Activated CD4-positive, alpha-beta T cell treated with anti-CD3 and anti-CD28 coated beads for 36 hours (primary cell): ENCODE results near the gene PCED1B. TPM values are rescaled to one million over a fixed set of nuclear protein-coding genes. Genes with fewer than 3 reads are reported as not detected.
"Not testable (repeated sequence)": the region's sequence is repeated elsewhere in the genome, so short reads cannot be mapped to it uniquely, and the experiment has no call there.

ENCODE experiments used
- ATAC-seq: fragments of 200-7000 bp; cut with Tn5 transposase; one replicate; pipeline ENCODE4 v1.10.0; 2021; ENCODE audit warnings: mild to moderate bottlenecking, moderate library complexity
- CTCF ChIA-PET: fragments of 350-600 bp; sonication (Branson Sonifier 250); formaldehyde crosslinking; loops from one replicate; lab custom pipeline; 2021; ENCODE audit warnings: antibody characterized with exemption; lab: Charles Lee
- POLR2A ChIA-PET: fragments of 350-600 bp; sonication (Branson Sonifier 250); formaldehyde crosslinking; loops from one replicate; lab custom pipeline; 2021; ENCODE audit warnings: antibody characterized with exemption, inconsistent platforms; lab: Charles Lee
- DNase-seq: peaks from one replicate; pipeline ENCODE4 v3.0.0-alpha.2; 2020
- H3K27ac Mint-ChIP-seq: one replicate; pipeline ENCODE4 v1.8.0; 2021; ENCODE audit warnings: mixed read lengths
- H3K27me3 Mint-ChIP-seq: one replicate; pipeline ENCODE4 v1.8.0; 2021; ENCODE audit warnings: mixed read lengths
- H3K36me3 Mint-ChIP-seq: one replicate; pipeline ENCODE4 v1.8.0; 2021; ENCODE audit warnings: low read depth, mixed read lengths
- H3K4me1 Mint-ChIP-seq: one replicate; pipeline ENCODE4 v1.8.0; 2021; ENCODE audit warnings: mixed read lengths
- H3K4me3 Mint-ChIP-seq: one replicate; pipeline ENCODE4 v1.8.0; 2021; ENCODE audit warnings: mild to moderate bottlenecking, moderate library complexity, mixed read lengths
- H3K9me3 Mint-ChIP-seq: one replicate; pipeline ENCODE4 v1.8.0; 2021; ENCODE audit warnings: low read depth, mixed read lengths
- intact Hi-C, 2 experiments: fragments of 100-400 bp; cut with DNase I in 1 of 2; cut with micrococcal nuclease in 1 of 2; formaldehyde crosslinking; loops; one replicate each; pipeline versions ENCODE4 v1.14.2 to v1.15.1; 2022 to 2024; cut with DNase I, micrococcal nuclease
- total RNA-seq, 2 experiments: library from RNA; stranded (reverse); gene quantifications; one replicate each; pipeline ENCODE4 v1.2.3, GENCODE V29; 2021

PCED1B gene
- total RNA-seq, 2 experiments from 2014 or later, result 76.3 to 82.3 TPM

DNA sequence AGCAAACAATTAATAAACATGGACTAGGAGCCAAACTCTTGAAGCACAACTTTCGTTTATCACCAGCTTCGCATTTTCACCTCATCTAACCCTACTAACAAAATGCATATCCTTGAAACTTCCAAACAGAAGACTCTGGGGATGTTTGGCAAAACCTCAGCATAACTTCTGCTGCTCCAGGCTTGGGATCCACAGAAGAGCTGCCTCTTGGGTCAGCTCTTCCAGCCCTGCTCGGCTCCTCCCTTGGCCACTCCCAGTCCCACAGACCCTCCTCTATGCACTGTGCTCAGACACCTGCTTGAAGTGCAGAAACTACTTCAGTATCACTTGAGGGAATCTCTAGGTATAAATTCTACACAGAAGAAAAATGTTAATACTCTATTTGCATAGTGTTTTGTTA lies 110.3 kb downstream of the PCED1B start:
- ChIA-PET CTCF (interaction anchor here (1.0 to 1.6 kb wide), 2 partner anchors 13 to 119 kb away, joined by 3 to 5 read pairs; no protein-coding TSS in a partner anchor), POLR2A (interaction anchor here (0.7 to 1.3 kb wide), 2 partner anchors 27 to 189 kb away, joined by 3 read pairs; no protein-coding TSS in a partner anchor)
- Mint-ChIP-seq H3K36me3 (peaks cover 33% of the 10 kb centered on the region), H3K4me1 (peaks cover 81% of the 10 kb centered on the region), H3K9me3 (no peaks in the 10 kb centered on the region), H3K27me3 (no peaks in the 10 kb centered on the region), H3K4me3 (no peak overlapping the region), H3K27ac (peak overlapping the region; percentile 79)
- DNase-seq, result no peak
- ATAC-seq, result no peak
- intact Hi-C loops, result loop anchor here in 1 of 2 experiments (5.0 kb wide), 1 partner anchor 157 kb away; no protein-coding TSS in a partner anchor

DNA sequence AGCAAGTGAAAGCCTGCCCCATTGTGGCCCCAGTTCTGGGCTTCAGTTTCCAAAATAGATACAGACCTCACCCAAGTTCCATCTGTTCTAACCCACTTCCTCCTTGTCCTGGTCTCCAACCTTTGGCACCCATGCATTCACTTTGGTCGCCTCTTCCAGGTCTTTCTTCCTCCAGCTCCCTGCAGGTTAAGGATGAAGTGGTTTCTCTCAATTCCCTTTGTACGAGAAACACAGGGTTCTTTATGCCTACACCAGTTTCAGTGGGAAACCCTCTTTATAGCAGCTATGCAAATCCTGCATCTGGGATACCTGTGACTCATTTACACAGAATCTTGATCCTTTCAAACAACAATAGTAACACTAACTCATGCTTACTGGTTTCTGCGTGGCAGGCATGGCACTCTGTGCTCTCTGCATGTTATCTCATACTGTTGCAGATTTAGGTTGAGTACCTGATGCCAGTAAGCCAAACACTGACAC lies 110.9 kb downstream of the PCED1B start:
- H3K4me3 Mint-ChIP-seq, result peak overlapping the region; percentile 26
- intact Hi-C loops, result loop anchor here in 1 of 2 experiments (5.0 kb wide), 1 partner anchor 158 kb away; no protein-coding TSS in a partner anchor
- H3K27ac Mint-ChIP-seq, result peak overlapping the region; percentile 79
- ChIA-PET POLR2A (interaction anchor here (0.7 to 1.3 kb wide), 3 partner anchors 26 to 197 kb away, joined by 3 read pairs; no protein-coding TSS in a partner anchor), CTCF (interaction anchor here (0.6 to 1.9 kb wide), 4 partner anchors 14 to 208 kb away, joined by 3 to 9 read pairs (median 4); no protein-coding TSS in a partner anchor)
- no peaks in the 10 kb centered on the region for H3K27me3 Mint-ChIP-seq
- H3K36me3 Mint-ChIP-seq, result peaks cover 33% of the 10 kb centered on the region
- H3K4me1 Mint-ChIP-seq, result peaks cover 82% of the 10 kb centered on the region
- ATAC-seq (peak; percentile 84), DNase-seq (peak; percentile 57)
- no peaks in the 10 kb centered on the region for H3K9me3 Mint-ChIP-seq

DNA sequence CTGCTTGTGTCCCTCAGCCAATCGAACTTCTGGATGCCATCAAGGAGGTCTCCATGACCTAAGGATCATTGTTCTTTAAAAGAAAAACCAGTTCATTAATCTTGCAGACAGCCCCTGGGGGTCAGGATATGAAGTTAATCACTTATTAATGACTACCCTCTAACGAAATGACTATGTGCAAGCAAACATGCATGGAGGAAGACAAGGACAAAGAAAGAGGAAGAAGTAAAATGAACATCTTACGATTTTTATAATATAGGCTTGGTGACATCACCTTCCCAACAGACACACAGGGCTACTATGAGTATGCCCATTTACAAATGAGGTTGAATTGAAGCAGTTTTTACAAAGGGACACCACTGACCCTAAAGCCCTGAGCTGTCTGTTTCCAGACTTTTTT lies 111.5 kb downstream of the PCED1B start:
- peak overlapping the region; percentile 26 for H3K4me3 Mint-ChIP-seq
- ATAC-seq, result peak; percentile 14

DNA sequence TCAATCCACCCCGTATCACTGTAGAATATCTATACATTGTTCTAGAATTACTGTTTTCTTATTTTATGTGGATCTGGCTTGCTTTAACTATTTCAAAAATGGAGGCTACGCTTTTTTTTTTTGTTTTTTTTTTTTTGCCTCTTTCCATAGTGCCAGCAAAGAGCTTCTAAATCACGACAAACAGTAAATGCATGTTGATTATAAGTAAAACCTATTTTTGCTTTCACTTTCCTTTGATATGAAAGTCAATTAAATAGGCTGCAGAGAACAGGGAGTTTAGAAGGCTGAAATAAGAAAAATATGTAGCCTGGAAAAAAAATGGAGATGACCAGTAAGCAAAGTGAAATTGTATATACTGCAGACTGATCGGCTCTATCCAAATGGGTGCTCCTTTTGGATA lies 112.6 kb downstream of the PCED1B start:
- intact Hi-C loops, result loop anchor here (1.0 to 5.0 kb wide), 2 partner anchors 14 to 160 kb away; no protein-coding TSS in a partner anchor
- Mint-ChIP-seq H3K4me3 (peak overlapping the region; percentile 30), H3K27ac (peak overlapping the region; percentile 79), H3K27me3 (no peaks in the 10 kb centered on the region), H3K9me3 (no peaks in the 10 kb centered on the region), H3K36me3 (peaks cover 32% of the 10 kb centered on the region), H3K4me1 (peaks cover 80% of the 10 kb centered on the region)
- ChIA-PET POLR2A (interaction anchor here (0.6 to 1.0 kb wide), 4 partner anchors 13 to 246 kb away, joined by 3 to 6 read pairs (median 4); no protein-coding TSS in a partner anchor), CTCF (interaction anchor here (0.7 to 2.1 kb wide), 12 partner anchors 9 to 576 kb away, joined by 3 to 9 read pairs (median 4); no protein-coding TSS in a partner anchor)
- DNase-seq (no peak), ATAC-seq (no peak)

More for the DNA sequence above, 111.5 kb downstream of the PCED1B start:
- Mint-ChIP-seq H3K27ac (peak overlapping the region; percentile 79), H3K27me3 (no peaks in the 10 kb centered on the region), H3K4me1 (peaks cover 87% of the 10 kb centered on the region), H3K9me3 (no peaks in the 10 kb centered on the region), H3K36me3 (peaks cover 33% of the 10 kb centered on the region)
- POLR2A ChIA-PET, result interaction anchor here (0.6 to 1.3 kb wide), 3 partner anchors 25 to 225 kb away, joined by 3 read pairs; no protein-coding TSS in a partner anchor
- no peak for DNase-seq
- CTCF ChIA-PET, result interaction anchor here (0.6 to 1.9 kb wide), 6 partner anchors 15 to 207 kb away, joined by 3 to 9 read pairs (median 3); no protein-coding TSS in a partner anchor
- intact Hi-C loops, result loop anchor here in 1 of 2 experiments (5.0 kb wide), 1 partner anchor 159 kb away; no protein-coding TSS in a partner anchor

DNA sequence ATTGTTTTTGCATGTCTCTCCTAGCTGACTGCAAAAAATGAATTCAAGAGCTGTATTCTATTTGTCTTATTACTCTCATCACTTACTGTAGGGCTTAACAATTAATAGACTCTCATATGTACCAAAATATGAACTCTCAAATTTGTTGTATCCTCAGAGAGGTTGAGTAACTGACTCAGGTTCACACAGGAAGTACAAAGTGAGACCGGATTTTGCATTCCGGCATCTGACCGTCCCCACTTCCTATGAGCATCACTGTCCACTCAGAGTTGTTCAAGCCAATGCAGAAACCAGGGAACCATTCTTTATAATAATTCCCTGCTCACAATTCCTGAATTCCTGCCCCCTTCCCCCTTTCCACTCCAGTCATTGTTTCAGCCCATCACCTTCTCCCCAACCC lies 113.6 kb downstream of the PCED1B start:
- ChIA-PET CTCF (interaction anchor here (0.5 to 2.1 kb wide), 9 partner anchors 8 to 539 kb away, joined by 3 to 6 read pairs (median 4); no protein-coding TSS in a partner anchor), POLR2A (interaction anchor here (1.5 kb wide), 1 partner anchor 19 kb away, joined by 4 read pairs; no protein-coding TSS in a partner anchor)
- Mint-ChIP-seq H3K27me3 (no peaks in the 10 kb centered on the region), H3K4me3 (peak overlapping the region; percentile 43), H3K4me1 (peaks cover 77% of the 10 kb centered on the region), H3K36me3 (peaks cover 30% of the 10 kb centered on the region), H3K27ac (peak overlapping the region; percentile 91), H3K9me3 (no peaks in the 10 kb centered on the region)
- DNase-seq (peak; percentile 30), ATAC-seq (peak; percentile 31)
- intact Hi-C loops, result loop anchor here in 1 of 2 experiments (1.0 to 5.0 kb wide), 2 partner anchors 115 to 161 kb away; no protein-coding TSS in a partner anchor

DNA sequence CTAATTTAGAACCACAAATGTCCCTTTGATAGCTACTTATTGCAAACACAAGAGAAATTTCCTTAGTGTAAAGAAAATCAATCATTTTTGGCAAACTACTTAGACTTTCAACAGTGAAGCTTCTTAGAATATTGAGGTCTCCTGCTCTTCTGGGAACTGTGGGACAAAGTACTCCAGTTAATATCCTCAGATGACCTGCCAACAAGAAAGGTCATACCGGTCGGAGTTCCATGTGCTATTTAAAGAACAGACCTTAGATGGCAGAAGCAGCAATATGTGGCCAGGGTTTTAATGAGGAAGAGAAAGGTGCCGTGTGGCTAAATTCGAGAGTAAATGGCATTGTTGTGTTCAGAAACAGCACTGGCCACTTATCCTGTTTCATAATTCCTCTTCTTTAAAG lies 115.1 kb downstream of the PCED1B start:
- no peaks in the 10 kb centered on the region for H3K9me3 Mint-ChIP-seq
- H3K27ac Mint-ChIP-seq, result no peak overlapping the region
- no peak for DNase-seq
- ChIA-PET POLR2A (interaction anchor here (0.6 to 1.5 kb wide), 2 partner anchors 18 to 162 kb away, joined by 4 read pairs; no protein-coding TSS in a partner anchor), CTCF (interaction anchor here (0.8 to 1.9 kb wide), 5 partner anchors 13 to 126 kb away, joined by 3 to 8 read pairs (median 3); no protein-coding TSS in a partner anchor)
- intact Hi-C loops, result loop anchor here in 1 of 2 experiments (5.0 kb wide), 1 partner anchor 162 kb away; no protein-coding TSS in a partner anchor
- H3K27me3 Mint-ChIP-seq, result no peaks in the 10 kb centered on the region
- ATAC-seq, result no peak
- H3K4me1 Mint-ChIP-seq, result peaks cover 72% of the 10 kb centered on the region
- no peak overlapping the region for H3K4me3 Mint-ChIP-seq
- H3K36me3 Mint-ChIP-seq, result peaks cover 27% of the 10 kb centered on the region

DNA sequence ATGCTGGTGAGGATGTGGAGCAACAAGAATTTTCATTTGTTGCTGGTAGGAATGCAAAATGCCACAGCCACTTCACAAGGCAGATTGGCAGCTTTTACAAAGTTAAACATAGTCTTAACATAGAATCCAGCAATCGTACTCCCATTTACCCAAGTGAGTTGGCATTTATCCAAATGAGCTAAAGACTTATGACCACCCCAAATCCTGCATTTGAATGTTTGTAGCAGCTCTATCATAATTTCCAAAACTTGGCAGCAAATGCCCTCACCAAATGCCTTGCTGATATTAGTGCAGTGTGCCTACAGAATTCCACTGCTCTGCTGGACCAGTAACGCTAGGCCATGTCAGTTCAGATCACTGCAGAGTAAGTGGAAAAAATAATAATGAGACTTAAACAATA lies 121.0 kb downstream of the PCED1B start:
- no peak overlapping the region for H3K4me3 Mint-ChIP-seq
- H3K36me3 Mint-ChIP-seq, result peaks cover 50% of the 10 kb centered on the region
- ChIA-PET POLR2A (no interaction called here), CTCF (no interaction called here)
- peak overlapping the region; percentile 11 for H3K27ac Mint-ChIP-seq
- no peak for ATAC-seq
- H3K4me1 Mint-ChIP-seq, result peaks cover 53% of the 10 kb centered on the region
- H3K9me3 Mint-ChIP-seq, result no peaks in the 10 kb centered on the region
- intact Hi-C loops, result no loop called here
- no peak for DNase-seq
- H3K27me3 Mint-ChIP-seq, result no peaks in the 10 kb centered on the region

DNA sequence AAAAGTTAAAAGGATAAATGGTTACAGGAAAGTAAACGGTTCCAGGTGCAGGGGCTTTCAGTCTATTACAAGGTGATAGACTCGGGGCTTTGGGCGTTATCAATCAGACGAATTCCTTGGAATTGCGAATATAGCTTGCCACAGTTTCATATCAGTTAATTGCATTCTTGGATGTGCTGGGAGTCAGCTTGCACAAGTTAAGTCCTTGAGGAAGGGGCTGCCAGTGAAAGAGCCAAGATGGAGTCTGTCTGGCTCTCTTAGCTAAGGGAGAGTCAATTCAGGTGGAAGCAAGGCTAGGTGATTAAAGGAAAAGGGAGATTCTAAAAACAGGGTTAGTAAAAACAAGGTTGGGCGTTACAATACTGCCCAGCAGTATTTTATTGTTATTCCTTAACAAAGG lies 121.8 kb downstream of the PCED1B start:
- ChIA-PET POLR2A (interaction anchor here (0.6 to 1.0 kb wide), 2 partner anchors 17 to 28 kb away, joined by 3 to 5 read pairs; no protein-coding TSS in a partner anchor), CTCF (interaction anchor here (0.6 to 1.7 kb wide), 3 partner anchors 9 to 18 kb away, joined by 3 to 5 read pairs (median 3); no protein-coding TSS in a partner anchor)
- DNase-seq, H3K4me3 Mint-ChIP-seq, H3K9me3 Mint-ChIP-seq, intact Hi-C loops, H3K27me3 Mint-ChIP-seq, ATAC-seq: not testable (repeated sequence)
- H3K4me1 Mint-ChIP-seq, result peaks cover 57% of the 10 kb centered on the region
- H3K36me3 Mint-ChIP-seq, result peaks cover 58% of the 10 kb centered on the region
- H3K27ac Mint-ChIP-seq, result peak overlapping the region; percentile 55

DNA sequence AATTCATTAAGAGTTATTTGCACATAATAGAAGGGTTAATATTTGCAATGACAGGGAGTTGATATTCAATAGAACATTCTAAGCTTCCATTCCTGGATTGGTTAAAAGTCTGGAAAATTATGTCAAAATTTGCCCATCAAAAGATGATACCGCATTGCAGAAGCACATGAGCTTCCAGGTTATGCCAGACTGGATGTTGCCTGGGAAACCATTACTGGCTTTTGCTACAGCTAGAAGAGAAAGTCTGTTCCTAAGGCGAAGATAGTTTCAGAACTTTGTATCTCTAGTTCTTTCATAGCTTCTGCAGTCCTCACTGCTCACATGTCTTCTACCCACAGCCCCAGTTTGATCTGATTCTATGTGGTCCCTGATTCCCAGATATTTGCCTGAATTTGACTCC lies 122.8 kb downstream of the PCED1B start:
- Mint-ChIP-seq H3K27ac (peak overlapping the region; percentile 33), H3K9me3 (no peaks in the 10 kb centered on the region), H3K4me3 (no peak overlapping the region), H3K27me3 (no peaks in the 10 kb centered on the region), H3K36me3 (peaks cover 67% of the 10 kb centered on the region), H3K4me1 (peaks cover 66% of the 10 kb centered on the region)
- CTCF ChIA-PET, result interaction anchor here (0.6 to 1.7 kb wide), 3 partner anchors 10 to 901 kb away, joined by 3 read pairs; no protein-coding TSS in a partner anchor
- intact Hi-C loops, result no loop called here
- no peak for DNase-seq
- POLR2A ChIA-PET, result interaction anchor here (1.0 kb wide), 1 partner anchor 16 kb away, joined by 3 read pairs; no protein-coding TSS in a partner anchor
- ATAC-seq, result no peak

DNA sequence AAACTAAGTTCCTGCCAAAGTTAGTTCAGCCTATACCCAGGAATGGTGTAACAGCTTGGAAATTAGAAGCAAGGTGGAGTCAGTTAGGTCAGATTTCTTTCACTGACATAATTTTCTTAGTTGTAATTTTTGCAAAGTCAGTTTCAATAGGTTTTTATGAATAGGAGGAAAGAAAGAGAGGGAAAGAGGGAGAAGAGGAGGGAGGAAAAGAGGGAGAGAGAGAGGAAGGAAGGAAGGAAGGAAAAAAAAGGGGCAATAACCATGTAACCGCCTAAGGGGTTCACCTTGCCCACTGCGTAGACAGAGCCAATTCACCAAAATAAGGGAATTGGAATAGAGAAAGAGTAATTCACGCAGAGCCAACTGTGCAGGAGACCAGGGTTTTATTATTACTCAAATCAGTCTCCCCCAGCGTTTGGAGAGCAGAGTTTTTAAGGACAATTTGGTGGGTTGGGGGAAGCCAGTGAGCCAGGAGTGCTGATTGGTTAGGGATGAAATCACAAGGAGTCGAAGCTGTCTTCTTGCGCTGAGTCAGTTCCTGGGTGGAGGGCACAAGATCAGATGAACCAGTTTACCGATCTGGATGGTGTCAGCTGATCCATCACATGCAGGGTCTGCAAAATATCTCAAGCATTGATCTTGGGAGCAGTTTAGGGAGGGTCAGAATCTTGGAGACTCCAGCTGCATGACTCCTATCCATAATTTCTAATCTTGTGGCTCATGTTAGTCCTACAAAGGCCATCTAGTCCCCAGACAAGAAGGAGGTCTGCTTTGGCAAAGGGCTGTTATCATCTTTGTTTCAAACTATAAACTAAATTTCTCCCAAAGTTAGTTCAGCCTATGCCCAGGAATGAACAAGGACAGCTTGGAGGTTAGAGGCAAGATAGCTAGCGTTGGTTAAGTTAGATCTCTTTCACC lies 126.4 kb downstream of the PCED1B start:
- no peaks in the 10 kb centered on the region for H3K9me3 Mint-ChIP-seq
- ChIA-PET CTCF (interaction anchor here (0.6 to 2.9 kb wide), 4 partner anchors 10 to 121 kb away, joined by 3 to 19 read pairs (median 4); no protein-coding TSS in a partner anchor), POLR2A (interaction anchor here (0.6 to 1.9 kb wide), 3 partner anchors 14 to 101 kb away, joined by 3 to 7 read pairs (median 5); no protein-coding TSS in a partner anchor)
- ATAC-seq (no peak), DNase-seq (peak; percentile 47)
- intact Hi-C loops, result loop anchor here (1.0 to 2.0 kb wide), 2 partner anchors 13 to 127 kb away; partner anchors contain the start of genes AMIGO2 (in 1 of the 2) and PCED1B (in 1 of the 2)
- H3K36me3 Mint-ChIP-seq, result peaks cover 83% of the 10 kb centered on the region
- H3K27me3 Mint-ChIP-seq, result no peaks in the 10 kb centered on the region
- peaks cover 76% of the 10 kb centered on the region for H3K4me1 Mint-ChIP-seq
- peak overlapping the region; percentile 54 for H3K4me3 Mint-ChIP-seq
- H3K27ac Mint-ChIP-seq, result peak overlapping the region; percentile 92
